GM18526 (cell line): Measurements from ENCODE around the gene TM9SF4.

Source experiments
- POLR2A ChIP-seq: IDR thresholded peaks from 3 replicates; pipeline ENCODE4 v1.6.1; 2011; ENCODE audit not compliant: insufficient read length; ENCODE audit errors: extremely low read depth

Gene TM9SF4

DNA sequence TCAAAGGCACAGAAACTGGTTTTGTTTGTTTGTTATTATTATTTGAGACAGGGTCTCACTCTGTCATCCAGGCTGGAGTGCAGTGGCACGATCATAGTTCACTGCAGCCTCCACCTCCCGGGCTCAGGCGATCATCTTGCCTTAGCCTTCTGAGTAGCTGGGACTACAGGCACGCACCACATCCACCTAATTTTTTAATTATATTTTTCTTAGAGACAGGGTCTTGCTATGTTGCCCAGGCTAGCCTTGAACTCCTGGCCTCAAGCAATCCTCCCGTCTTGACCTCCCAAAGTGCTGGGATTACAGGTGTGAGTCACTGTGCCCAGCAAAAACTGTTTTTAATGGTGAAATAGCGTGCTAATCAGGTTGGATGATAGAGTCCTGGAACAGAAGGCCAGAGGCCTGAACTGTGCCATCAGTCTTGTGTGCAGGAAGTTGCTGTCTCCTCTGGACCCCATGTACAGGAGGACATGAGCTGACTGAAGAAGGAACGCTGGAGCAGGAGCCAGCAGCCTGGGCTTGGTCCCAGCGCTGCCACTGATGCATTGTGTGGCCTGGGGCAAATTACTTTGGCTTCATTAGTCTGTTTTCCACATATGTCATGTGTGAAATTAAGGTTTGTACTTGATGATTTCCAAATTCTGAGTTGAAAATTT is 4.9 kb downstream of the TM9SF4 start:
- TF ChIP-seq POLR2A, result no peak

GRCh38 chr20:32115211-32115767 is 5.8 kb downstream of the TM9SF4 start:
- TF ChIP-seq POLR2A, result no peak

- TF ChIP-seq POLR2A, result no peak
Measured at GRCh38 chr20:32116079-32116521, 6.6 kb downstream of the TM9SF4 start.

- no peak for TF ChIP-seq POLR2A
Measured at GRCh38 chr20:32119734-32120133, 10.2 kb downstream of the TM9SF4 start.

DNA sequence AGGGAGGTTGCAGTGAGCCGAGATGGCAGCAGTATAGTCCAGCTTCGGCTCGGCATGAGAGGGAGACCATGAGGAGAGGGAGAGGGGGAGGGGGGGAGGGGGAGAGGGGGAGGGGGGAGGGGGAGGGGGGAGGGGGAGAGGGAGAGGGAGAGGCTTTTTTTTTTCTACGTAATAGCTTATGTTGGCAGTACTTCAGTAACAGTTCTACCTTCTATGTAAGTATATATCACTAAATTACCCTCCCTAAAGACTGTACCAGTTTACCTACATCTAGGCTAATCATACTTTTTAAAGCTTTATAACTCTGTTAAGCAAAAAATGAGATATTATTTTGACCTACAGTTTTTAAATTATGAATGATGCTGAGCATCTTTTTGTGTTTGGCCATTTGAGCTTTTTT is 13.6 kb downstream of the TM9SF4 start:
- TF ChIP-seq POLR2A, result no peak

GRCh38 chr20:32124916-32125454 is 15.5 kb downstream of the TM9SF4 start:
- no peak for TF ChIP-seq POLR2A

- TF ChIP-seq POLR2A, result no peak
Measured at GRCh38 chr20:32125506-32125905, 16.0 kb downstream of the TM9SF4 start.

- TF ChIP-seq POLR2A, result no peak
Measured at GRCh38 chr20:32126919-32127318, 17.4 kb downstream of the TM9SF4 start.

GRCh38 chr20:32127347-32127746 is 17.8 kb downstream of the TM9SF4 start:
- TF ChIP-seq POLR2A, result no peak

DNA sequence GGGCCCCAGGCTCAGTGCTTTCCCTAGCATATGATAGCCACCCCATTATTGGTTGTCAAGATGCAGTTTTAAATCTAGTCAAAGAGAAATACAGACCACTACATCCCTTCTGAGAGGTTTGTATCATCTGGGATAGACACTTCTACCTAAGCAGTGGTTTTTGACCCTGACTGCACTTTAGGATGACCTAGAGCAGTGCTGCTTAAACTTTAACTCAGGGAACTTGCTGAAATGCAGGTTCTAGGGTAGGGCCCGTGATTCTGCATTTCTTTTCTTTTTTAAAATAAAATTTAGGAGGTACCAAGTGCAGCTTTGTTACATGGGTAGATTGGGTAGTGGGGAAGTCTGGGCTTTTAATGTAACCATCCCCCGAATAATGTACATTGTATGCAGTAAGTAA is 18.7 kb downstream of the TM9SF4 start:
- no peak for TF ChIP-seq POLR2A

- TF ChIP-seq POLR2A, result no peak
Measured at GRCh38 chr20:32129863-32130262, 20.3 kb downstream of the TM9SF4 start.

DNA sequence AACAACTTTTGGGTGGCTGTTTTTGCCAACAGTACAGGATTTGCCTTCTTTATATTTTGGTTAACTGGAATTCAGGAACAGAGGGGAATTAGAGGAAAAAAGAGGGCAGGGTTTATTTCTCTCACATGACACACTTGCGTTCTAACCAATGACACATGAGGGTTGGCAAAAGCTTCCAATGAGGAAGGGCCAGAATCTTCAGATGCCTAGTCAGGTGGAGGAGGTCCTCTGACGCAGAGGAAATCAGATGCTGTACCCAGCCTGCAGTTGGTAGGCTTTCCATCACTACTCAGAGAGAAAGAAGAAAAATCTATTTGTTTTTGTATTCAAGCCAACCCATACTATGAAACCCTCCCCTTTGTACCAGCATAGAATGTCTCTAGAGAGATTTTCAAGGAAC is 20.8 kb downstream of the TM9SF4 start:
- TF ChIP-seq POLR2A, result no peak

- TF ChIP-seq POLR2A, result no peak
Measured at GRCh38 chr20:32130965-32131364, 21.5 kb downstream of the TM9SF4 start.

GRCh38 chr20:32132911-32133549 is 23.5 kb downstream of the TM9SF4 start:
- no peak for TF ChIP-seq POLR2A

GRCh38 chr20:32134026-32134425 is 24.5 kb downstream of the TM9SF4 start:
- no peak for TF ChIP-seq POLR2A

DNA sequence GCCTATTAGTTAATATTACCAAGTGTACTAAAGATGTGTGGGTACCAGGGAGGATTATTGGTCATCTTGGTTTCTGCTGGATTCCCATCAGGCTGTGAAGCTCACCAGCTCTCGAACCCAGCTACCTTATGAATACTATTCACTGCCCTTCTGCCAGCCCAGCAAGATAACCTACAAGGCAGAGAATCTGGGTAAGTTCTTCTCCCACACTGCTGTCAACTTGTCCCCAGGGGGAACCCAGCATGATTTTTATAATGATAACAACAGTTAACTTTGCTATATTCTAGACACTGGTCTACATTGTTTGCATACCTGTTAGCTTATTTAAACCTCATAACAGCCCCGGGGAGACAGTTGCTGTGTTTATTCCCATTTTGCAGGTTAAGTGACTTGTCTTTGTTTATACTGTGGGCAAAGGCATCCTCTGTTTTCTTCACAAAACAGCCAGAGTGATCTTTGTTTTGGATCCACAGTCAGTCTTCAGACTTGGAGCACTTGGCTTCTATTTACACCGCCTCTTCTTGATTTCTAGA is 26.5 kb downstream of the TM9SF4 start:
- no peak for TF ChIP-seq POLR2A

DNA sequence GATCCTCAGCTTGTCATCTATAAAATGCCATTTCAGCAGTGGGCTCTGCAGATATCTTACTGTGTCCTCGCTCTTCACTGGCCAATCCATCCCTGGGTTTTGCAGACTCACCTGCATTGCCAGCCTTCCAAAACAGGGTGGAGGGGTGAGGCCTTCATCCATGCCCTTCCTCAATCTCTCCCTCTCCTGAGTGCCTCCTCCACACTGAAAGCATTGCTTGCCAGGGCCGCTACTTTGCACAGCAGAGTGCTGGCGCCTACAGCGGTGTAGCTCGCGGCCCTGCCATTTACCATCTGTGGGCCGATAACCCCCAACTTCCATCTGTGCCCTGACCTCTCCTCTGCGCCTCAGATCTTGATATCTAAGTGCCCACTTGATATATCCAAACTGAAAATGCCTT is 29.4 kb downstream of the TM9SF4 start:
- TF ChIP-seq POLR2A, result no peak

DNA sequence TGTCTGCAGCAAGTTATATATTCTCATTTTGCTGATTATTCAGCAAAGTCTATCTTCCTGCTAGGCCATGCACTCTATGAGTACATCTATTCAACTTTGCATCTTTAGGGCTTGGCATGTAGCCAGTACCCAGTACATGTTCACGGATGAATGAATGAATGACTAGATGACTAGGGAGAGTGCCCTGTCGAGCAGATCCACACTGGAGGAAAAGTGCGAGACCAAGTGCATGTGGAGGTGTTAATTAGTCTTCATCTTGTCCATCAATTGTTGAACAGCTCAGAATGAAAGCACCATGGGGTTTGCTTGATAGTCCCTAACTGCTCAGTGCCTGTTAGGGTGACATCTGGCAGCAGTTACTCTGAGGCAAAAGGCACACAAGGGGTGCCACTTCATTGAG is 30.4 kb downstream of the TM9SF4 start:
- no peak for TF ChIP-seq POLR2A
